ENCODE measurements around the gene CASP12.

CASP12 gene

DNA sequence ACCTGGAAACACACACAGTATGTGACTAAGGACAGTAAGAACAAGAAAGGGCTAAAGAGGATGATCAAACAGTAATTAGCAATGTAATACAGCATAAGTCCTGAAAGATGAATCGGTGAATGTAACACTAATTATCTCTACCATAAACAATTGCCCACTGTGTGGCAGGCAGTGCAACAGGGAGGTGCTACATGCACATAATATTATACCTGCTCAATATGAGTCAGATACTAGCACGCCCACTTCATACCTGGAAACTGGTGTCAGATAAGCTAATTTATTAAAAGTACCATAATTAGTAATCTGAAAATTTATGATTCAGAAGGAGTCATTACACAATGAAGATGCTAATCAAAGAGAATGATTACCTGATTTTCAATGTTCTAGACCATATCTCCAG is 14.9 kb downstream of the CASP12 start:
- DNase-seq: no peak

GRCh38 chr11:104881117-104881794 is 17.0 kb downstream of the CASP12 start:
- no peak for DNase-seq

DNA sequence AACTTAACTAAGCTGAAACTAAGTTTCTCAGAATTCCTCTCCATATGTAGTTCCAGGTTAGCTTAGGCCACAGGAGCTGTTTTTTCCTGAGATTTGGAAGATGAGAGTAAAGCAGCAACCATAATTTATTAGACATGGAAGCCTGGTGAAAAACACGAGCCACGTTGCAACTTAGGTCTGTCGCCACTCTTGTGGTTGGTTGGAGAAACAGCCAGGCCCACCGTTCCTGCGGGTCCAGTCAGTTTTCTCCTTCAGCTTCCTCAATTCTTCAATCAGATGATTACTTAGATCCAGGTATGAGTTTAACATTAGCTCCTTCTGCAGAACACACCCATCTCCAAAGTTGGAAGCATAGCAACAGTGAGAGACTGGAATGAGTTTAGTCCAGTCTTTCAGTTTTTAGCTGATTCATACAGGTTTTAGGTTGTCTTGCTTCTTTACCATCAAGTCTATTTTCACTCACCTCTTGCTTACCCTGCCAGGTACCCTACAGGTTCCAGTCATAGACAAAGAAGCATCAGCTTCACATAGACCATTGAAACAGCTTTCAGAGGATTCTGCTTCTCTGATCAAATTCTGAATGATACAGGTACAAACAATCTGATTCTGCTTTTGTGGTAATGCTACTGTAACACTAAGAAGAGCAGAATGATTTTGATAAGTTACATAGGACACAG is 18.6 kb downstream of the CASP12 start:
- no peak for DNase-seq

DNA sequence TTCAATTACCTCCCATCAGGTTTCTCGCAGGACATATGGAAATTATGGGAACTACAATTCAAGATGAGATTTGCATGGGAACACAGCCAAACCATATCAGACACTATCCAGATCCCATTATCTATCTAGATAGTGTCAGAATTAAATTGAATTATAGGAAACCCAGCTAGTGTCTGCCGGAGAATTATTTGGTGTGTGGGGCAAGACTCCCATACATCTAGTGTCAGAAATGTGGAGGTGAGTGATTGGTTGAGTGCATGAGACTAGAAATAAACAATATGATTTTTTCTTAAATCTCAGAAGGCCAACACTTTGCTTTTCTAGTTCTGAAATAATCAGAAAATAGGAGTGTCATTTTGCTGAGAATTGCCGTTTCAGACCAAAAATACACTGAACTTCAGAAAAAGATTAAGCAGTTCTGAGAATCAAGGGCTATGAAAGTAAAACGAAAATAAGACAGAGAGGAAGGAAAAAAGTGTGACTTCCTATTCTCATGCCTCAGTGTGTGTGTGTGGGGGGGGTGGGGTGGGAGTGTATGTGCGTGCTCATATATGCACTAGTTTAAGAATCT is 21.3 kb downstream of the CASP12 start:
- no peak for DNase-seq

GRCh38 chr11:104876324-104876723 is 21.9 kb downstream of the CASP12 start:
- DNase-seq: no peak

- no peak for DNase-seq
These were observed 25.0 kb downstream of the CASP12 start for GRCh38 chr11:104873252-104873651.

- no peak for DNase-seq
These were observed 25.9 kb downstream of the CASP12 start for GRCh38 chr11:104872393-104872792.

GRCh38 chr11:104870910-104871309 is 27.4 kb downstream of the CASP12 start:
- no peak for DNase-seq

- no peak for DNase-seq
These were observed 31.4 kb downstream of the CASP12 start for GRCh38 chr11:104866815-104867214.

DNA sequence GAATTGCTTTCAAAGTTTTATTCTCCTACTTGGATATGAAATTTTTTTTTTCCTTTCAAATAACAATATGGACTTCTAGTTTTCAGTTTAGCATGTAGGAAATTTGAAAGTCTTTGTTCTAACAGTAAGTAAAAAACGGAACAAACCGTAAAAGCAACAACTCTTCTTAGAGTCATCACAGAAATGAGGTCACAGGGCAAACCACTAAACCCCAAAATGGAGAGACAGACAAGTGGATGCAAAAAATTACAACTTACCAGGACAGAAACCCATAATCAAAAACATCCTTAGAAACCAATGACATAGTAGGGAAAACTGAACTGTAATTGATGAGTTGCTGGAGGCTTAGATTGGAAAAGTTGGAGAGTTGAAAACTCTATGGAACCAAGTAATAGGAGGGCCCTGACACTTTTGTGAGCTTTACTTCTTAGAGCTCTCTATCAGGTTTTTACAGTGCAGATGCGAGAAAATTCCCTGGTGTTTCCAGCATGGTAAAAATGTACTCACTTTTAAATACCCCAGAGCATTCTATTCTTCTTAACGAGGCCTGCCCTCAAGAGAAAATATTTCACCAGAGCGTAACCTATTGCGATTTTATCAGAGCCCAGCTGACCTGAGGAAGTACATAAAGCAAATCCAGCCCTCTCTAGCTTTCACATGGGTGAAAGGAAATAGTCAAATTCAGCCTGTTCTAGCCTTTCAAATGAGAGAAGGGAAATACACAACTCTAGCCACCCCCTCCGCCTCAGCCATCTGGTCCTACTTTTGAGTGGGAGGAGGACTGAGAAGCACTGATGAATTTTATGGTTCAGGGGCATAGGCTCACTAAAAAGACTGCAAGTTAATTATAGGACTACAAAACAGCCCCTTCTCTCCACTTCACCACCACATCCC is 39.1 kb downstream of the CASP12 start:
- DNase-seq: no peak

DNA sequence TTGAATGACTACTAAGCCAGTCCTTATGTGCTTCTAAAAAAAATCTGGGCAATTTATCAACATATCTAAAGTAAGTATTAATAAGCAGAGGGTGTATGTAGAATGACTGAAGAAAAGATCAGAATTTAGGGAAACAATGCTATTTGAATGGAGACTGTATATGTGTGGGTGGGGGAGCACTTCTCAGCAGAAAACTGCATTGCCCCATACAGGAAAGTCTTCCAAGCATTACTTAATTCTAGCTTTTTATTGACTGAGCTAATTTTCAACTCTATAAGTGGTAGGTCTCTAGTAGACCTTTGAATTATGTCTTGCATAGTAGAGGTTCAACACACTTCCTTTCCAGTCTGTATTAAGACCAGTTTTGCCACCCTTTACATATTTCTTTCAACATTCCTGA is 41.7 kb downstream of the CASP12 start:
- DNase-seq: no peak

DNA sequence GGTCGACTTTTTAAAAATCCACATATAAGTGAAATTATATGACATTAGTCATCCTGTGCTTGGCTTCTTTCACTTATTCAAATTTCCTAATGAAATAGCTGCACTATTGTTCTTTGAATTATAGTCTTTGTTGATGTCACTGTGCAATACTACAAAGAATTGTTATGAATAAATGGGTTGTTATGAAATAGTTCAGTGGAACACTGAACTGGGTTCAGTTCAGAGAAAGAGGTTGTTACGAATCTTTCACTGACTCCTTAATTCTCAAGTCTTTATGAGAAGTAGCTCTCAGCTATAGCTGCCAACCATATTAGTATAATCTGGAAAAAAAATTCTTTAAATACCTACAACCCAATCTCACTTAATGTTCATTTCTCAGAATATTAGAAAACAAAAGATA is 42.3 kb downstream of the CASP12 start:
- DNase-seq: no peak

GRCh38 chr11:104853276-104853675 is 45.0 kb downstream of the CASP12 start:
- no peak for DNase-seq

DNA sequence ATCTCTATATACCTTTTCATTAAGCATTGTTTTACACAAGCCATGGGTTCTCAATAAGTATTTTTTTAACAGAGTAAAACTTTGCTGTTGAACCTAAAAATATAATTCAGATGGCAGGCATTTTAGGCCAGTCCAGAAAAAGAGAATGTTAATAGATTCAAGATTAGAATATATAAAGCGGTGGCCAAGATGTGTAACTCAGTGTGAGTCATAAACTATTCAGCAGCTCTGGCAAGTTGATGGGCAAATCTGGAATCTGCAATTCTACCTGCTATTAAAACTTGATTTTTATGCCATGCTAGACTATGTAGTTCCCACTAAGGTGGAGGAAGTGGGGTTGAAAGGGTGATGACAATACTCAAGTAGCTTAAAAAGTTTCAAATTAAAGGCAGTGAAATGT is 45.4 kb downstream of the CASP12 start:
- DNase-seq: no peak

DNA sequence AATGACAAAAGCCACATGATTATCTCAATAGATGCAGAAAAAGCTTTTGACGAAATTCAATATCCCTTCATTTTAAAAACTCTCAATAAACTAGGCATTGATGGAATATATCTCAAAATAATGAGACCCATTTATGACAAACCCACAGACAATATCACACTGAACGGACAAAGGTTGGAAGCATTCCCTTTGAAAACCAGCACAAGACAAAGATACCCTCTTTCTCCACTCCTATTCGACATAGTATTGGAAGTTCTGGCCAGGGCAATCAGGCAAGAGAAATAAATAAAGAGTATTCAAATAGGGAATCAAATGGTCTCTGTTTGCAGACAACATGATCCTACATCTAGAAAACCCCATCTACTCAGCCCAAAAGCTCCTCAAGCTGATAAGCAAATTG is 52.0 kb downstream of the CASP12 start:
- DNase-seq: no peak

GRCh38 chr11:104844451-104844850 is 53.8 kb downstream of the CASP12 start:
- DNase-seq: no peak

DNA sequence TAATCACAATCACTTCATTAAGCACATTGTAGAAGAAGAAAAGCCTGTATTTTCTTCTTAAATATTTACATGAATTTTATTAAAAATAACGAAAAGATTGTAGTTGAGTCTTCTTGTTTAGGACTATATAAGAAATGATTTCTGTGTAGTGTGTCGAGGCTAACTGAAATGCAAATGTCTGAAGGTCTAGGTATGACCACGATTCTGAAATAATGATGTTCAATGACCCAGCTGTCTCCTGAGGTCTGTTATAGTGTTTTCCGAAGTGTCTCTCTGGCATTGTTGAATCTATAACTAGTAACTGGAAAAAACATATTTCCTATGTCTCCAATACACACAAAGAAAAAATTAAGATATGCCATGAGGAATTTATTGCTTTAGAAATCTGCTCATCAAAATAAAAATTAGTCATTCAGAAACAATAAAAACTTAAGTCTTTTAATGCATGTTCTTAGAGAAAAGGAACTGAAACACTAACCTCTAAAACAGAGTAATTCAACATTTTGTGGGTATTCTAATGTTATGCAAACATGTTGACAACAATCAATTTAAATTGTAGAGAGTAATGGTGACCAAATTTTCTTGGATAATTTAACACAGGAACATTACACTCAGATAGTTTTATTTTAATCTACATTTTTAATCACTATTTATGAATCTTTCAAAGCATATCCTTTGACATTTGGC is 55.0 kb downstream of the CASP12 start:
- DNase-seq: no peak

- no peak for DNase-seq
These were observed 56.2 kb downstream of the CASP12 start for GRCh38 chr11:104841973-104842525.

DNA sequence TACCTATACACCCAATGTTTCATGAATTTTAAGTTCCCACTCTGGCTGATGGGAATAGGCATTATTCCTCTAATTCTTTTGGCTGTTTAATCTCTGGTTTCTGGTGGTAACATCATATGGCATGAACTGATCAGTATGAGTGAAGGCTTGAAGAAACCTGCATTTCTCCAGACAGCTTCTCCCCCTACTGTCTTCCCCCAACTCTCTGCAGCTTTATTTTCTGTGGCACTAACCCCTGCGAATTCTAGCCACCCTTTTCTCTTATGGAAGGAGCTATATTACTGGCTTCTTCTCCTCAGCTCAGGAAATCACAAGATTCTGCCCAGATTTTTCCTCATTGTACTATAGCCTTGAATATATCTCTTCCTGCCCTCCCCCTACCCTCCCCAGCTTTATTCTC is 57.1 kb downstream of the CASP12 start:
- no peak for DNase-seq

GRCh38 chr11:104837969-104838639 is 60.2 kb downstream of the CASP12 start:
- no peak for DNase-seq

DNA sequence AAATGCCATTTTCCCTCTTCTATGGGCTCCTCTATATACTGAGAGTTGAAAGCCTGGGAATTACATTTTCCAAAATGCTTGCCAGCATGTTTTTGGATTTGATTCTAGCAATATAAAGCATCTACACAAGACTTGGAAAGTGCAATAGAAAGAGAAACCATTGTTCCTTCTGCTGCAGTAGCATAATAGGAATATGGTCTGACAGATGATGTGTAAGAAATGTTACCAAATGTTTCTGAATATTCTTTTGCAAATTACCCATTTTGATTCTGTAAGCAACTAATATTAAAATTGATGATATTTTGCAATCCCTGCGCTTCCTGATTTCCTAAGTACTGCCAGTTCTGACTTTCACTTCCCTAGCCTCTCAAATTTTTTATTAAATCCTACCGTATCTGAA is 61.6 kb downstream of the CASP12 start:
- no peak for DNase-seq

All from activated gamma-delta T cell treated with Interleukin-2 at 50 U/mL for 16 hours (primary cell).